K562 (cell line): ENCODE measurements around the gene PIGC. TPM values are rescaled to one million over a fixed set of nuclear protein-coding genes. Genes with fewer than 3 reads are reported as not detected.

Source experiments
- CBX3 ChIP-seq, 2 experiments: IDR thresholded peaks; 1 replicate in 1 of 2; 2 replicates in 1 of 2; pipeline ENCODE4 v1.6.1; 2012; ENCODE audit warnings: inconsistent platforms in 2 of 2, low read length in 2 of 2, borderline replicate concordance in 1 of 2, control low read depth in 1 of 2
- CHCHD3 ChIP-seq: fragments of 250-450 bp; sonication (Bioruptor Pico); IDR thresholded peaks from 2 replicates; pipeline ENCODE4 v2.1.2; 2022; ENCODE audit warnings: mild to moderate bottlenecking
- DPF2 ChIP-seq: fragments of 450-650 bp; IDR thresholded peaks from 2 replicates; pipeline ENCODE4 v1.6.1; 2016
- FOSL1 ChIP-seq: fragments of 200-800 bp; sonication (Bioruptor generic); conservative IDR thresholded peaks from 2 replicates; pipeline ENCODE4 v1.6.1; 2016; ENCODE audit warnings: missing genetic modification characterization, missing compliant biosample characterization
- GATA2 ChIP-seq: sonication (generic); formaldehyde crosslinking; IDR thresholded peaks from 2 replicates; pipeline ENCODE4 v1.4.0; 2020; ENCODE audit warnings: mild to moderate bottlenecking, missing genetic modification reagents
- JUND ChIP-seq, 2 experiments: IDR thresholded peaks; 2 replicates in 1 of 2; 3 replicates in 1 of 2; pipeline ENCODE4 v1.6.1; 2011; ENCODE audit warnings: borderline replicate concordance in 2 of 2, low read depth in 2 of 2, low read length in 2 of 2, improper control_type of control experiment in 1 of 2, missing biosample characterization in 1 of 2, missing genetic modification characterization in 1 of 2, missing genetic modification reagents in 1 of 2
- MEIS2 ChIP-seq: fragments of 450-650 bp; IDR thresholded peaks from 2 replicates; pipeline ENCODE4 v1.6.1; 2014; ENCODE audit warnings: mild to moderate bottlenecking; ENCODE audit not compliant: partially characterized antibody
- MYBL2 ChIP-seq, 2 experiments: fragments of 450-650 bp in 1 of 2; sonication (generic) in 1 of 2; formaldehyde crosslinking in 1 of 2; IDR thresholded peaks; 2 replicates each; pipeline versions ENCODE4 v1.6.1 to v1.8.1; 2017 to 2022; ENCODE audit warnings: borderline replicate concordance in 1 of 2, inconsistent platforms in 1 of 2, low read depth in 1 of 2, mild to moderate bottlenecking in 1 of 2, missing genetic modification reagents in 1 of 2, moderate library complexity in 1 of 2
- SMARCA4 ChIP-seq: fragments of 450-650 bp; IDR thresholded peaks from 2 replicates; pipeline ENCODE4 v1.6.1; 2016
- ZFP1 ChIP-seq: fragments of 450-650 bp; formaldehyde crosslinking; IDR thresholded peaks from 2 replicates; pipeline ENCODE4 v1.4.0; 2020; ENCODE audit warnings: mild to moderate bottlenecking, mixed read lengths
- ZNF140 ChIP-seq: fragments of 250-450 bp; sonication (Bioruptor Pico); IDR thresholded peaks from 2 replicates; pipeline ENCODE4 v1.8.0; 2021; ENCODE audit warnings: moderate library complexity, mild to moderate bottlenecking, inconsistent platforms
- ZNF184 ChIP-seq: sonication (generic); formaldehyde crosslinking; IDR thresholded peaks from 2 replicates; pipeline ENCODE4 v1.5.0; 2020; ENCODE audit warnings: missing genetic modification reagents
- polyA plus RNA-seq, 8 experiments: library from polyadenylated mRNA; depleted of rRNA in 4 of 8; stranded (reverse) in 5 of 8; unstranded in 3 of 8; fragments of >200 nt; fragmentation: Nextera tagmentation in 2 of 8; fragmentation: Illumina TruSeq in 1 of 8; extraction: Ambion mirVana in 2 of 8; extraction: Trizol in 1 of 8; gene quantifications; 2 replicates each; pipeline versions ENCODE4 v1.2.1 to v1.2.3, GENCODE V29; 2011 to 2014; ENCODE audit warnings: inconsistent platforms in 1 of 8, missing spikeins in 1 of 8
- total RNA-seq, 7 experiments: library from RNA; depleted of rRNA in 6 of 7; stranded (reverse); fragments of >200 nt in 6 of 7; fragmentation: Illumina TruSeq in 2 of 7; extraction: Trizol in 2 of 7; gene quantifications; 2 replicates each; pipeline versions ENCODE4 v1.2.1 to v1.2.3, GENCODE V29; 2011 to 2021; ENCODE audit warnings: low replicate concordance in 1 of 7
- TF ChIP-seq, protein P1 (sequence below), 2 experiments: fragments of 450-650 bp in 1 of 2; sonication (generic) in 1 of 2; formaldehyde crosslinking in 1 of 2; IDR thresholded peaks in 1 of 2; conservative IDR thresholded peaks in 1 of 2; 2 replicates each; pipeline versions ENCODE4 v1.6.1 to v1.8.1; 2016 to 2023; ENCODE audit warnings: mild to moderate bottlenecking in 2 of 2, moderate library complexity in 2 of 2, inconsistent platforms in 1 of 2, missing genetic modification reagents in 1 of 2
- TF ChIP-seq, protein P2 (sequence below): sonication (generic); IDR thresholded peaks from 2 replicates; pipeline ENCODE4 v1.6.1; 2016
- TF ChIP-seq, protein P3 (sequence below): fragments of 250-450 bp; sonication (Bioruptor Pico); IDR thresholded peaks from 2 replicates; pipeline ENCODE4 v1.6.1; 2021; ENCODE audit warnings: mild to moderate bottlenecking
- TF ChIP-seq, protein P4 (sequence below): sonication (generic); formaldehyde crosslinking; IDR thresholded peaks from 2 replicates; pipeline ENCODE4 v1.8.0; 2022; ENCODE audit warnings: mild to moderate bottlenecking, missing genetic modification reagents
- TF ChIP-seq, protein P5 (sequence below): fragments of 200-800 bp; sonication (Bioruptor generic); IDR thresholded peaks from 2 replicates; pipeline ENCODE4 v1.6.1; 2017; ENCODE audit warnings: missing genetic modification characterization, missing compliant biosample characterization

Gene PIGC
- total and polyA plus RNA-seq, 9 of the 15 experiments (the other 6 are each of a cell fraction or from before 2014, with no cell fraction given) = 30.5 to 97.9 (median 54.7) TPM

DNA sequence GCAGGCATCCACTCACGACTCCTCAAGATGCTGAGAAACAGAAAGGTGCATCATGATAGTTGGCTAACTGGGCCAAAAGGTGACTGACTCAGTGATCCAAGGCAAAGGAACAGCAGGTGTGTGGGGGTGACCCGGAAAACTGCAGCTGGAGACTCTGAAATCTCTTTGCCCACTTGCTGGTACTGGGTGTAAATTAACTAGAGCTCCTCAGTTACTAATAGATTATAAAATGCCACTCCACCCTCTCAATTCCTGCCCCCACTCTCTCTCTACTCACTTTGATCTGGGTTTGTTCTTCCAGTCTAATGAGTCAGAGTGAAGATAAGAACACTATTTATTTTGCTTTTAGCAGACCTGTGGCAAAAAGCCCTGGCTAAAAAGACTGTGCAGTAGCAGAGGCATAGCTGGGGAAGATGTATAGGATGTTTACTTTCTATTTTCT, 7.2 kb upstream of the PIGC start (continued):
- TF ChIP-seq SMARCA4 (peak; percentile 69; the same call in 1 of the 2 replicates), ZNF140 (CRISPR knock-in tag) (no peak), ZFP1 (CRISPR knock-in tag) (no peak), DPF2 (peak; percentile 68), CBX3 (IDR thresholded peaks at IDR 0.05; ENCODE audit: borderline replicate concordance in 1 of 2, low read length in 2 of 2) (peak in 1 of 2 experiments; percentile 13; a peak in 1 of 3 replicates), CHCHD3 (no peak), FOSL1 (peak; percentile 97), GATA2 (peak; percentile 25; the same call in 1 of the 2 replicates), MEIS2 (peak; percentile 23), ZNF184 (CRISPR knock-in tag) (peak; percentile 98), MYBL2 (IDR thresholded peaks at IDR 0.05; ENCODE audit: low read depth) (no peak), MYBL2 (CRISPR knock-in tag; IDR thresholded peaks at IDR 0.05; ENCODE audit: borderline replicate concordance) (no peak), JUND (IDR thresholded peaks at IDR 0.05; ENCODE audit: borderline replicate concordance, low read depth, low read length) (peak; percentile 89), JUND (tag; IDR thresholded peaks at IDR 0.05; ENCODE audit: borderline replicate concordance, low read depth, low read length) (peak; percentile 91; the same call in 2 of the 3 replicates)
- TF ChIP-seq, protein P1, sequence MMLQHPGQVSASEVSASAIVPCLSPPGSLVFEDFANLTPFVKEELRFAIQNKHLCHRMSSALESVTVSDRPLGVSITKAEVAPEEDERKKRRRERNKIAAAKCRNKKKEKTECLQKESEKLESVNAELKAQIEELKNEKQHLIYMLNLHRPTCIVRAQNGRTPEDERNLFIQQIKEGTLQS (IDR thresholded peaks at IDR 0.05) = peak; percentile 55
- TF ChIP-seq, protein P1 (CRISPR knock-in tag; conservative IDR thresholded peaks at IDR 0.05) = no peak
- TF ChIP-seq, protein P2, sequence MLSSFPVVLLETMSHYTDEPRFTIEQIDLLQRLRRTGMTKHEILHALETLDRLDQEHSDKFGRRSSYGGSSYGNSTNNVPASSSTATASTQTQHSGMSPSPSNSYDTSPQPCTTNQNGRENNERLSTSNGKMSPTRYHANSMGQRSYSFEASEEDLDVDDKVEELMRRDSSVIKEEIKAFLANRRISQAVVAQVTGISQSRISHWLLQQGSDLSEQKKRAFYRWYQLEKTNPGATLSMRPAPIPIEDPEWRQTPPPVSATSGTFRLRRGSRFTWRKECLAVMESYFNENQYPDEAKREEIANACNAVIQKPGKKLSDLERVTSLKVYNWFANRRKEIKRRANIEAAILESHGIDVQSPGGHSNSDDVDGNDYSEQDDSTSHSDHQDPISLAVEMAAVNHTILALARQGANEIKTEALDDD = peak; percentile 33; the same call in 1 of the 2 replicates
- TF ChIP-seq, protein P3, sequence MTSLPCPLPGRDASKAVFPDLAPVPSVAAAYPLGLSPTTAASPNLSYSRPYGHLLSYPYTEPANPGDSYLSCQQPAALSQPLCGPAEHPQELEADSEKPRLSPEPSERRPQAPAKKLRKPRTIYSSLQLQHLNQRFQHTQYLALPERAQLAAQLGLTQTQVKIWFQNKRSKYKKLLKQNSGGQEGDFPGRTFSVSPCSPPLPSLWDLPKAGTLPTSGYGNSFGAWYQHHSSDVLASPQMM (CRISPR knock-in tag) = no peak
- TF ChIP-seq, protein P4, sequence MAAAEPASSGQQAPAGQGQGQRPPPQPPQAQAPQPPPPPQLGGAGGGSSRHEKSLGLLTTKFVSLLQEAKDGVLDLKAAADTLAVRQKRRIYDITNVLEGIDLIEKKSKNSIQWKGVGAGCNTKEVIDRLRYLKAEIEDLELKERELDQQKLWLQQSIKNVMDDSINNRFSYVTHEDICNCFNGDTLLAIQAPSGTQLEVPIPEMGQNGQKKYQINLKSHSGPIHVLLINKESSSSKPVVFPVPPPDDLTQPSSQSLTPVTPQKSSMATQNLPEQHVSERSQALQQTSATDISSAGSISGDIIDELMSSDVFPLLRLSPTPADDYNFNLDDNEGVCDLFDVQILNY (CRISPR knock-in tag) = no peak
- TF ChIP-seq, protein P5, sequence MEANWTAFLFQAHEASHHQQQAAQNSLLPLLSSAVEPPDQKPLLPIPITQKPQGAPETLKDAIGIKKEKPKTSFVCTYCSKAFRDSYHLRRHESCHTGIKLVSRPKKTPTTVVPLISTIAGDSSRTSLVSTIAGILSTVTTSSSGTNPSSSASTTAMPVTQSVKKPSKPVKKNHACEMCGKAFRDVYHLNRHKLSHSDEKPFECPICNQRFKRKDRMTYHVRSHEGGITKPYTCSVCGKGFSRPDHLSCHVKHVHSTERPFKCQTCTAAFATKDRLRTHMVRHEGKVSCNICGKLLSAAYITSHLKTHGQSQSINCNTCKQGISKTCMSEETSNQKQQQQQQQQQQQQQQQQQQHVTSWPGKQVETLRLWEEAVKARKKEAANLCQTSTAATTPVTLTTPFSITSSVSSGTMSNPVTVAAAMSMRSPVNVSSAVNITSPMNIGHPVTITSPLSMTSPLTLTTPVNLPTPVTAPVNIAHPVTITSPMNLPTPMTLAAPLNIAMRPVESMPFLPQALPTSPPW (CRISPR knock-in tag) = peak; percentile 66
